ENCODE measurements around the gene RPS6KA1.

- TF ChIP-seq CREB1 (CRISPR knock-in tag; IDR thresholded peaks at IDR 0.05) = no peak
- TF ChIP-seq TP53 (CRISPR knock-in tag; IDR thresholded peaks at IDR 0.05) = no peak
- no peak for TF ChIP-seq CTCF (IDR thresholded peaks at IDR 0.05)
- no peak for TF ChIP-seq JUN (CRISPR knock-in tag; IDR thresholded peaks at IDR 0.05)
- no peak for TF ChIP-seq ATF2 (CRISPR knock-in tag; IDR thresholded peaks at IDR 0.05; ENCODE audit: borderline replicate concordance, low read depth)
- TF ChIP-seq E2F1 (CRISPR knock-in tag; IDR thresholded peaks at IDR 0.05) = no peak
- TF ChIP-seq ATF1 (CRISPR knock-in tag; IDR thresholded peaks at IDR 0.05) = no peak
- TF ChIP-seq USF2 (CRISPR knock-in tag; IDR thresholded peaks at IDR 0.05) = no peak
Observed at GRCh38 chr1:26524181-26524580, 5.4 kb upstream of the RPS6KA1 start.

All from WTC11 (cell line).